ENCODE results near the gene IFNA8. TPM values are rescaled to one million over a fixed set of nuclear protein-coding genes. Genes with fewer than 3 reads are reported as not detected.
A peak's percentile ranks its signal among the peaks of the same experiment; 100 is the strongest.
"Not testable (repeated sequence)": the region's sequence is repeated elsewhere in the genome, so short reads cannot be mapped to it uniquely, and the experiment has no call there.

IFNA8 gene
- not detected for total RNA-seq

- ATAC-seq, result no peak
These were observed at the start of gene IFNA8 for GRCh38 chr9:21408817-21409216. TSS of gene IFNA8 (plus strand) at chr9:21409117. CDS start at chr9:21409177, 60 bp downstream.

GRCh38 chr9:21362287-21362686 lies 46.6 kb upstream of the IFNA8 start:
- ATAC-seq, result no peak

GRCh38 chr9:21367169-21367568 lies 41.7 kb upstream of the IFNA8 start:
- ATAC-seq, result not testable (repeated sequence)

GRCh38 chr9:21367957-21368356 lies 41.0 kb upstream of the IFNA8 start, which contains the start of gene IFNA13:
TSS of gene IFNA13 (minus strand) at chr9:21368057. CDS start at chr9:21368010, 47 bp downstream.
- no peak for ATAC-seq

- ATAC-seq, result not testable (repeated sequence)
These were observed 37.5 kb upstream of the IFNA8 start for GRCh38 chr9:21371467-21371866.

- no peak for ATAC-seq
These were observed 27.2 kb upstream of the IFNA8 start for GRCh38 chr9:21381448-21382339.

GRCh38 chr9:21383627-21384026 lies 25.3 kb upstream of the IFNA8 start:
- ATAC-seq, result no peak

GRCh38 chr9:21385131-21385670 lies 23.7 kb upstream of the IFNA8 start, which contains the start of gene IFNA2:
TSS of gene IFNA2 (minus strand) at chr9:21385398. CDS start at chr9:21385329, 69 bp downstream.
- no peak for ATAC-seq

- ATAC-seq, result peak; percentile 64
These were observed 16.6 kb upstream of the IFNA8 start for GRCh38 chr9:21392270-21392669.

GRCh38 chr9:21395778-21396717 lies 12.9 kb upstream of the IFNA8 start:
- no peak for ATAC-seq

GRCh38 chr9:21398955-21399489 lies 9.9 kb upstream of the IFNA8 start:
- no peak for ATAC-seq

- no peak for ATAC-seq
These were observed 9.0 kb upstream of the IFNA8 start for GRCh38 chr9:21399956-21400355.

GRCh38 chr9:21402386-21403251 lies 6.3 kb upstream of the IFNA8 start:
- ATAC-seq, result no peak

- ATAC-seq, result no peak
These were observed 4.8 kb upstream of the IFNA8 start for GRCh38 chr9:21404146-21404545.

GRCh38 chr9:21412107-21412506 lies 3.2 kb downstream of the IFNA8 start:
- ATAC-seq, result no peak

GRCh38 chr9:21413151-21413550 lies 4.2 kb downstream of the IFNA8 start:
- ATAC-seq, result no peak

GRCh38 chr9:21413624-21414023 lies 4.7 kb downstream of the IFNA8 start:
- no peak for ATAC-seq

- no peak for ATAC-seq
These were observed 5.5 kb downstream of the IFNA8 start for GRCh38 chr9:21414220-21414940.

- ATAC-seq, result peak; percentile 22
These were observed 6.8 kb downstream of the IFNA8 start for GRCh38 chr9:21415493-21416267.

- no peak for ATAC-seq
These were observed 19.3 kb downstream of the IFNA8 start for GRCh38 chr9:21428235-21428634.
